ENCODE results near the gene DEGS2.

DNA sequence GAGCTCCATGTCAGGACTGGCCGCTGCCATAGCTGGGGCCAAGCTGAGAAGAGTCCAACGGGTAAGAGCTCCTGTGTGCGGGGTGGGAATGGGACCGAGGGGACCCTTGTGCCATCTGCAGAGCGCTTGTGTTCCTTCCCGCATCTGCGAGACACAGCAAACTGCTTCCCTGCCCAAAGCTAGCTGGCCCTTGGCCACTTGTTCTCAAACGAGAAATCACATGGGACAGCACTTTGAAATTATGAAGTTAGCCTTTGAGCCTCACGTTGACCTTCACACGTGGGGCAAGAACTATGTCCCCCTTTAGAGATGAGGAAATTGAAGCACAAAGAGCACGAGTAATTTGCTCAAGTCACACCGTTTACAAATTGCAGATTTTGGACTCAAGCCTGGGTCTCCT is 30.8 kb downstream of the DEGS2 start:
- TF ChIP-seq POLR2AphosphoS5 (IDR thresholded peaks at IDR 0.05) (peak in 1 of 3 donors; percentile 25), POLR2A (IDR thresholded peaks at IDR 0.05) (no peak)
- TF ChIP-seq, protein P1, sequence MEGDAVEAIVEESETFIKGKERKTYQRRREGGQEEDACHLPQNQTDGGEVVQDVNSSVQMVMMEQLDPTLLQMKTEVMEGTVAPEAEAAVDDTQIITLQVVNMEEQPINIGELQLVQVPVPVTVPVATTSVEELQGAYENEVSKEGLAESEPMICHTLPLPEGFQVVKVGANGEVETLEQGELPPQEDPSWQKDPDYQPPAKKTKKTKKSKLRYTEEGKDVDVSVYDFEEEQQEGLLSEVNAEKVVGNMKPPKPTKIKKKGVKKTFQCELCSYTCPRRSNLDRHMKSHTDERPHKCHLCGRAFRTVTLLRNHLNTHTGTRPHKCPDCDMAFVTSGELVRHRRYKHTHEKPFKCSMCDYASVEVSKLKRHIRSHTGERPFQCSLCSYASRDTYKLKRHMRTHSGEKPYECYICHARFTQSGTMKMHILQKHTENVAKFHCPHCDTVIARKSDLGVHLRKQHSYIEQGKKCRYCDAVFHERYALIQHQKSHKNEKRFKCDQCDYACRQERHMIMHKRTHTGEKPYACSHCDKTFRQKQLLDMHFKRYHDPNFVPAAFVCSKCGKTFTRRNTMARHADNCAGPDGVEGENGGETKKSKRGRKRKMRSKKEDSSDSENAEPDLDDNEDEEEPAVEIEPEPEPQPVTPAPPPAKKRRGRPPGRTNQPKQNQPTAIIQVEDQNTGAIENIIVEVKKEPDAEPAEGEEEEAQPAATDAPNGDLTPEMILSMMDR (IDR thresholded peaks at IDR 0.05 in 8 of 11, conservative IDR thresholded peaks at IDR 0.05 in 3 of 11) = no peak

All from spleen (tissue), 7 donors.